PFSK-1 (cell line): Measurements from ENCODE around the gene EFCAB6.

ENCODE experiments used
- FOXP2 ChIP-seq: optimal IDR thresholded peaks from 2 replicates; pipeline ENCODE3; 2011; ENCODE audit warnings: borderline replicate concordance, control low read depth, inconsistent platforms; ENCODE audit not compliant: insufficient read depth; ENCODE audit errors: extremely low read length, extremely low read depth
- POLR2AphosphoS5 ChIP-seq: IDR thresholded peaks from 2 replicates; pipeline ENCODE4 v1.6.1; 2012; ENCODE audit warnings: low read depth, mild to moderate bottlenecking, control low read depth, low read length, moderate library complexity
- SIN3A ChIP-seq: IDR thresholded peaks from 2 replicates; pipeline ENCODE4 v1.6.1; 2012; ENCODE audit warnings: mild to moderate bottlenecking, low read length, moderate library complexity, borderline replicate concordance; ENCODE audit not compliant: insufficient read depth
- TAF1 ChIP-seq: IDR thresholded peaks from 2 replicates; pipeline ENCODE4 v1.6.1; 2012; ENCODE audit warnings: low read length, control low read depth, borderline replicate concordance; ENCODE audit not compliant: insufficient read depth
- TF ChIP-seq, protein P1 (sequence below), 2 experiments: IDR thresholded peaks; 2 replicates each; pipeline versions ENCODE4 v1.6.1 to v1.8.0; 2011 to 2012; ENCODE audit warnings: low read depth in 2 of 2, low read length in 2 of 2, control low read depth in 1 of 2, inconsistent platforms in 1 of 2, mild to moderate bottlenecking in 1 of 2, moderate library complexity in 1 of 2; ENCODE audit not compliant: insufficient read depth in 1 of 2

Gene EFCAB6

GRCh38 chr22:43823353-43823908 lies 11.3 kb upstream of the EFCAB6 start:
- TF ChIP-seq, protein P1, sequence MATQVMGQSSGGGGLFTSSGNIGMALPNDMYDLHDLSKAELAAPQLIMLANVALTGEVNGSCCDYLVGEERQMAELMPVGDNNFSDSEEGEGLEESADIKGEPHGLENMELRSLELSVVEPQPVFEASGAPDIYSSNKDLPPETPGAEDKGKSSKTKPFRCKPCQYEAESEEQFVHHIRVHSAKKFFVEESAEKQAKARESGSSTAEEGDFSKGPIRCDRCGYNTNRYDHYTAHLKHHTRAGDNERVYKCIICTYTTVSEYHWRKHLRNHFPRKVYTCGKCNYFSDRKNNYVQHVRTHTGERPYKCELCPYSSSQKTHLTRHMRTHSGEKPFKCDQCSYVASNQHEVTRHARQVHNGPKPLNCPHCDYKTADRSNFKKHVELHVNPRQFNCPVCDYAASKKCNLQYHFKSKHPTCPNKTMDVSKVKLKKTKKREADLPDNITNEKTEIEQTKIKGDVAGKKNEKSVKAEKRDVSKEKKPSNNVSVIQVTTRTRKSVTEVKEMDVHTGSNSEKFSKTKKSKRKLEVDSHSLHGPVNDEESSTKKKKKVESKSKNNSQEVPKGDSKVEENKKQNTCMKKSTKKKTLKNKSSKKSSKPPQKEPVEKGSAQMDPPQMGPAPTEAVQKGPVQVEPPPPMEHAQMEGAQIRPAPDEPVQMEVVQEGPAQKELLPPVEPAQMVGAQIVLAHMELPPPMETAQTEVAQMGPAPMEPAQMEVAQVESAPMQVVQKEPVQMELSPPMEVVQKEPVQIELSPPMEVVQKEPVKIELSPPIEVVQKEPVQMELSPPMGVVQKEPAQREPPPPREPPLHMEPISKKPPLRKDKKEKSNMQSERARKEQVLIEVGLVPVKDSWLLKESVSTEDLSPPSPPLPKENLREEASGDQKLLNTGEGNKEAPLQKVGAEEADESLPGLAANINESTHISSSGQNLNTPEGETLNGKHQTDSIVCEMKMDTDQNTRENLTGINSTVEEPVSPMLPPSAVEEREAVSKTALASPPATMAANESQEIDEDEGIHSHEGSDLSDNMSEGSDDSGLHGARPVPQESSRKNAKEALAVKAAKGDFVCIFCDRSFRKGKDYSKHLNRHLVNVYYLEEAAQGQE (IDR thresholded peaks at IDR 0.05; ENCODE audit: insufficient read depth in 1 of 2, low read depth in 2 of 2, low read length in 2 of 2), result no peak
- TF ChIP-seq FOXP2 (no peak), SIN3A (no peak), TAF1 (no peak), POLR2AphosphoS5 (no peak)

DNA sequence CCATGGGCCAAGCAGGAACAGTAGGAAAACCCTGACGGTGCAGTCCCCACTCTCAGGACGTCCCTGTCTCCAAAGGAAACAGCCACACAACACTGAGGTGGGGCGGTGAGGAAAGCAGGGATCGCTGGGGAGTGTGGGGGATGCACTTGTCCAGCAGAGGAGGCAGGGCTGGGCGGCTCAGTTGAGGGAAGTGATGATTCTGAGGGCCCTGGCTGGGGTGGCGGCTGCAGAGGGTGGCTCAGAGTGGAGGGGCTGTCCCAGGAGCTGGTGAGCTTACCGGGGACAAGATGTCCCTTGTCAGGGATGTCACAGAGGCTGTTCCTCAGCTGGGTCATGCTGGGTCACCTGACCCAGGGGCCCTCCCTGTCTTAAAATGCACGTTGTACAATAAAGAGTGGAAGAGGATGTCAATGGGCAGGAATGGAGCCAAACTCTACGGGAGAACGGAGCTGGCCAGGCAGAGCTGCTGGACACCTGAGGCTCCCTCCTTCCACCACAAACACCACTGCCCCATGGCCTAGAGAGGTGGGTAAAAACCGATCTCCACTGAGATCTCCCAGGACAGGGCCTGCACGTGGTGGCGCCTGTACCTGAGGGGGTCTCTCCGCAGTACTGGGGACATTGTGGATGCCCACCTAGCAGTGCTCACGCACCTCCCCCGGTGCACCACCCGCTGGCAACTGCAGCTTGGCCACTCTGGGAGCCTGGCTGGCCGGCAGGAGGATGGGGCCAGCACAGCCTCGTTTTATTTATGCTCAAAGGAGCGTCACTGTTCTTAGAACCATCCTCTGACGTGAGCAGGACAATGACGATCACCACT lies 9.7 kb upstream of the EFCAB6 start:
- TF ChIP-seq TAF1 (no peak), SIN3A (no peak), POLR2AphosphoS5 (no peak), FOXP2 (no peak)

- no peak for TF ChIP-seq POLR2AphosphoS5
- no peak for TF ChIP-seq TAF1
- TF ChIP-seq SIN3A, result no peak
- TF ChIP-seq, protein P1 (IDR thresholded peaks at IDR 0.05; ENCODE audit: insufficient read depth in 1 of 2, low read depth in 2 of 2, low read length in 2 of 2), result no peak
- no peak for TF ChIP-seq FOXP2
Observed at GRCh38 chr22:43820651-43821305, 8.7 kb upstream of the EFCAB6 start.

- TF ChIP-seq FOXP2 (no peak), SIN3A (no peak), TAF1 (no peak), POLR2AphosphoS5 (no peak)
- TF ChIP-seq, protein P1 (IDR thresholded peaks at IDR 0.05; ENCODE audit: insufficient read depth in 1 of 2, low read depth in 2 of 2, low read length in 2 of 2), result no peak
Observed at GRCh38 chr22:43819931-43820640, 8.0 kb upstream of the EFCAB6 start.

GRCh38 chr22:43819421-43819921 lies 7.4 kb upstream of the EFCAB6 start:
- TF ChIP-seq, protein P1 (IDR thresholded peaks at IDR 0.05; ENCODE audit: insufficient read depth in 1 of 2, low read depth in 2 of 2, low read length in 2 of 2), result no peak
- TF ChIP-seq TAF1 (no peak), SIN3A (no peak), FOXP2 (no peak), POLR2AphosphoS5 (no peak)
